Sigmoid colon (tissue), 7 donors: ENCODE measurements around the gene PLXNA1. TPM values are rescaled to one million over a fixed set of nuclear protein-coding genes. Genes with fewer than 3 reads are reported as not detected.

ENCODE experiments used
- DNase-seq: peaks from one replicate; pipeline ENCODE4 v3.0.0-alpha.2; 2019
- H3K27ac ChIP-seq, 4 donors: fragments of 200-600 bp; sonication (generic); one replicate each; pipeline ENCODE4 v1.5.1; 2016 to 2019; ENCODE audit warnings: mild to moderate bottlenecking in 1 of 4
- H3K27me3 ChIP-seq, 3 donors: fragments of 200-600 bp; sonication (generic); one replicate each; pipeline ENCODE4 v1.5.1; 2019; ENCODE audit warnings: mild to moderate bottlenecking in 1 of 3
- H3K36me3 ChIP-seq, 4 donors: fragments of 200-600 bp; sonication (generic); one replicate each; pipeline ENCODE4 v1.5.1; 2016 to 2019
- H3K4me1 ChIP-seq, 4 donors: fragments of 200-600 bp; sonication (generic); one replicate each; pipeline ENCODE4 v1.5.1; 2017 to 2019
- H3K4me3 ChIP-seq, 4 donors: fragments of 200-600 bp; sonication (generic); one replicate each; pipeline ENCODE4 v1.5.1; 2017 to 2019; ENCODE audit warnings: mild to moderate bottlenecking in 2 of 4, moderate library complexity in 1 of 4
- H3K9me3 ChIP-seq, 4 donors: fragments of 200-600 bp in 3 of 4; sonication (generic) in 3 of 4; one replicate each; pipeline versions ENCODE4 v1.5.1 to v1.6.1; 2013 to 2019
- CTCF ChIP-seq, 4 experiments: fragments of 450-650 bp in 3 of 4; fragments of 200-600 bp in 1 of 4; IDR thresholded peaks; one replicate each; pipeline ENCODE4 v1.5.1; 2016 to 2019; ENCODE audit warnings: antibody characterized with exemption in 4 of 4, mild to moderate bottlenecking in 3 of 4, moderate library complexity in 2 of 4
- EP300 ChIP-seq, 4 donors: sonication (generic); formaldehyde crosslinking; IDR thresholded peaks; one replicate each; pipeline ENCODE4 v1.6.1; 2017; ENCODE audit warnings: antibody characterized with exemption in 4 of 4
- POLR2A ChIP-seq, 2 donors: fragments of 450-650 bp; IDR thresholded peaks; one replicate each; pipeline ENCODE4 v1.6.1; 2016; ENCODE audit warnings: antibody characterized with exemption in 2 of 2, mild to moderate bottlenecking in 2 of 2, moderate library complexity in 2 of 2
- POLR2AphosphoS5 ChIP-seq, 4 donors: sonication (generic); formaldehyde crosslinking; IDR thresholded peaks; one replicate each; pipeline ENCODE4 v1.6.1; 2017; ENCODE audit warnings: antibody characterized with exemption in 4 of 4
- WGBS, 2 donors: extraction: QIAGEN DNeasy Blood & Tissue Kit; methylation state at CpG; one replicate each; pipeline ENCODE4 v1.1.7; 2013; 5-methylcytosine and 5-hydroxymethylcytosine counted together
- intact Hi-C: fragments of 100-400 bp; cut with DNase I; formaldehyde crosslinking; loops from one replicate; pipeline ENCODE4 v1.15.1; 2023
- polyA plus RNA-seq, 3 donors: library from polyadenylated mRNA; stranded (reverse); fragments of 200-250 nt; gene quantifications; one replicate each; pipeline ENCODE4 v1.2.3, GENCODE V29; 2013
- total RNA-seq, 4 donors: library from RNA; depleted of rRNA; stranded (reverse); fragments of >200 nt; gene quantifications; one replicate each; pipeline ENCODE4 v1.1.0, GENCODE V29; 2016
- donor health status: healthy with polysubstance abuse.
- donor health status: Bipolar disorder and iron deficiency.
- donor health status: healthy.

Gene PLXNA1
- total and polyA plus RNA-seq, 7 donors, result 0.60 to 29.6 (median 8.2) TPM

GRCh38 chr3:126979046-126979628, 3.8 kb upstream of the PLXNA1 start:
- 47 to 53% methylated on average over 5 of the region's 5 CpGs for WGBS, 2 donors
- intact Hi-C loops, result no loop called here
- no peak for TF ChIP-seq CTCF (IDR thresholded peaks at IDR 0.05)

GRCh38 chr3:126980266-126980811, 2.6 kb upstream of the PLXNA1 start:
- Histone ChIP-seq H3K4me3 (no peak overlapping the region), H3K9me3 (no peaks in the 10 kb centered on the region), H3K4me1 (peaks cover 0 to 28% (median 25%) of the 10 kb centered on the region in 4 donors), H3K27me3 (no peaks in the 10 kb centered on the region), H3K27ac (no peak overlapping the region), H3K36me3 (no peaks in the 10 kb centered on the region)
- intact Hi-C loops, result loop anchor here (5.0 to 10.0 kb wide), 4 partner anchors 273 to 1074 kb away; partner anchors contain the start of gene SEC61A1
- TF ChIP-seq POLR2AphosphoS5 (IDR thresholded peaks at IDR 0.05) (no peak), POLR2A (IDR thresholded peaks at IDR 0.05) (no peak), CTCF (IDR thresholded peaks at IDR 0.05) (no peak), EP300 (IDR thresholded peaks at IDR 0.05) (no peak)
- no peak for DNase-seq
- WGBS, 2 donors, result 68 to 86% methylated on average over 15 of the region's 15 CpGs

More at GRCh38 chr3:126979046-126979628, 3.8 kb upstream of the PLXNA1 start:
- H3K27ac ChIP-seq, result no peak overlapping the region
- H3K36me3 ChIP-seq, result no peaks in the 10 kb centered on the region
- H3K4me3 ChIP-seq, result no peak overlapping the region
- H3K9me3 ChIP-seq, result peaks cover 0 to 6% (median 2%) of the 10 kb centered on the region in 4 donors
- H3K27me3 ChIP-seq, result no peaks in the 10 kb centered on the region
- no peak for DNase-seq
- H3K4me1 ChIP-seq, result peaks cover 0 to 16% (median 13%) of the 10 kb centered on the region in 4 donors

- Histone ChIP-seq H3K27me3 (no peaks in the 10 kb centered on the region), H3K36me3 (no peaks in the 10 kb centered on the region), H3K4me1 (peaks cover 0 to 38% (median 28%) of the 10 kb centered on the region in 4 donors), H3K27ac (peak overlapping the region; percentile 73 to 86 (median 82)), H3K4me3 (peak overlapping the region; percentile 39 to 57 (median 51)), H3K9me3 (no peaks in the 10 kb centered on the region)
- TF ChIP-seq POLR2A (IDR thresholded peaks at IDR 0.05) (no peak), CTCF (IDR thresholded peaks at IDR 0.05) (no peak), POLR2AphosphoS5 (IDR thresholded peaks at IDR 0.05) (no peak), EP300 (IDR thresholded peaks at IDR 0.05) (no peak)
- intact Hi-C loops, result loop anchor here (2.0 to 10.0 kb wide), 6 partner anchors 229 to 1073 kb away; partner anchors contain the start of gene SEC61A1
- 1 to 3% methylated on average over 12 of the region's 12 CpGs for WGBS, 2 donors
- DNase-seq, result no peak
Observed at GRCh38 chr3:126982126-126982470, 817 bp upstream of the PLXNA1 start.

GRCh38 chr3:126983276-126983652, 349 bp downstream of the PLXNA1 start:
- H3K27me3 ChIP-seq, result no peaks in the 10 kb centered on the region
- peaks cover 0 to 1% (median 0%) of the 10 kb centered on the region in 4 donors for H3K36me3 ChIP-seq
- WGBS, 2 donors, result 1% methylated on average over 70 of the region's 70 CpGs
- DNase-seq, result no peak
- TF ChIP-seq POLR2A (IDR thresholded peaks at IDR 0.05) (no peak), EP300 (IDR thresholded peaks at IDR 0.05) (no peak), CTCF (IDR thresholded peaks at IDR 0.05) (no peak), POLR2AphosphoS5 (IDR thresholded peaks at IDR 0.05) (no peak)
- H3K4me1 ChIP-seq, result peaks cover 0 to 38% (median 28%) of the 10 kb centered on the region in 4 donors
- peak overlapping the region in 3 of 4 donors; percentile 40 to 56 (median 48) for H3K27ac ChIP-seq
- H3K9me3 ChIP-seq, result no peaks in the 10 kb centered on the region
- intact Hi-C loops, result loop anchor here (2.0 to 10.0 kb wide), 6 partner anchors 230 to 1072 kb away; partner anchors contain the start of gene SEC61A1
- peak overlapping the region; percentile 78 to 93 (median 82) for H3K4me3 ChIP-seq
